ENCODE results near the gene ADAMTS8. TPM values are rescaled to one million over a fixed set of nuclear protein-coding genes. Genes with fewer than 3 reads are reported as not detected.

The ADAMTS8 gene
- total RNA-seq, 1 experiment from 2014 or later = not detected

GRCh38 chr11:130396965-130397364 is 31.4 kb downstream of the ADAMTS8 start:
- intact Hi-C loops (cut with micrococcal nuclease; ENCODE audit: unreplicated experiment) = no loop called here
- CTCF ChIA-PET = no interaction called here
- BruUV-seq (replicated peaks) = no TSS peak
- no peak for DNase-seq
- H3K36me3 Mint-ChIP-seq (ENCODE audit: insufficient read depth, unreplicated experiment) = no peaks in the 10 kb centered on the region
- H3K27ac Mint-ChIP-seq (ENCODE audit: unreplicated experiment) = no peak overlapping the region
- no peaks in the 10 kb centered on the region for H3K4me1 Mint-ChIP-seq (ENCODE audit: low read depth, unreplicated experiment)
- peaks cover 94% of the 10 kb centered on the region for H3K27me3 Mint-ChIP-seq (ENCODE audit: unreplicated experiment)
- TF ChIP-seq CTCF (IDR thresholded peaks at IDR 0.05; ENCODE audit: unreplicated experiment) = no peak
- no peak overlapping the region for H3K4me3 Mint-ChIP-seq (ENCODE audit: low read depth, unreplicated experiment)
- no peaks in the 10 kb centered on the region for H3K9me3 Mint-ChIP-seq (ENCODE audit: low read depth, unreplicated experiment)

- CTCF ChIA-PET = interaction anchor here (0.6 to 1.1 kb wide), 2 partner anchors 9 to 102 kb away, joined by 3 to 4 read pairs; no protein-coding TSS in a partner anchor
- intact Hi-C loops (cut with micrococcal nuclease; ENCODE audit: unreplicated experiment) = no loop called here
- no peak for TF ChIP-seq CTCF (IDR thresholded peaks at IDR 0.05; ENCODE audit: unreplicated experiment)
- Mint-ChIP-seq H3K27me3 (ENCODE audit: unreplicated experiment) (peaks cover 82% of the 10 kb centered on the region), H3K4me3 (ENCODE audit: low read depth, unreplicated experiment) (no peak overlapping the region), H3K9me3 (ENCODE audit: low read depth, unreplicated experiment) (no peaks in the 10 kb centered on the region), H3K27ac (ENCODE audit: unreplicated experiment) (no peak overlapping the region), H3K4me1 (ENCODE audit: low read depth, unreplicated experiment) (peaks cover 8% of the 10 kb centered on the region), H3K36me3 (ENCODE audit: insufficient read depth, unreplicated experiment) (no peaks in the 10 kb centered on the region)
- DNase-seq = no peak
- BruUV-seq (replicated peaks) = no TSS peak
Observed at GRCh38 chr11:130394615-130395014, 33.8 kb downstream of the ADAMTS8 start.

- CTCF ChIA-PET = no interaction called here
- H3K4me3 Mint-ChIP-seq (ENCODE audit: low read depth, unreplicated experiment) = no peak overlapping the region
- no peaks in the 10 kb centered on the region for H3K36me3 Mint-ChIP-seq (ENCODE audit: insufficient read depth, unreplicated experiment)
- H3K27ac Mint-ChIP-seq (ENCODE audit: unreplicated experiment) = no peak overlapping the region
- BruUV-seq (replicated peaks) = no TSS peak
- no peak for DNase-seq
- TF ChIP-seq CTCF (IDR thresholded peaks at IDR 0.05; ENCODE audit: unreplicated experiment) = no peak
- H3K9me3 Mint-ChIP-seq (ENCODE audit: low read depth, unreplicated experiment) = no peaks in the 10 kb centered on the region
- peaks cover 53% of the 10 kb centered on the region for H3K27me3 Mint-ChIP-seq (ENCODE audit: unreplicated experiment)
- intact Hi-C loops (cut with micrococcal nuclease; ENCODE audit: unreplicated experiment) = no loop called here
- H3K4me1 Mint-ChIP-seq (ENCODE audit: low read depth, unreplicated experiment) = peaks cover 10% of the 10 kb centered on the region
Observed at GRCh38 chr11:130391711-130392110, 36.7 kb downstream of the ADAMTS8 start.

- CTCF ChIA-PET = interaction anchor here (1.0 to 1.6 kb wide), 2 partner anchors 37 to 41 kb away, joined by 3 to 6 read pairs; no protein-coding TSS in a partner anchor
- no peak overlapping the region for H3K4me3 Mint-ChIP-seq (ENCODE audit: low read depth, unreplicated experiment)
- H3K9me3 Mint-ChIP-seq (ENCODE audit: low read depth, unreplicated experiment) = no peaks in the 10 kb centered on the region
- H3K27ac Mint-ChIP-seq (ENCODE audit: unreplicated experiment) = no peak overlapping the region
- peaks cover 10% of the 10 kb centered on the region for H3K4me1 Mint-ChIP-seq (ENCODE audit: low read depth, unreplicated experiment)
- no peak for TF ChIP-seq CTCF (IDR thresholded peaks at IDR 0.05; ENCODE audit: unreplicated experiment)
- peaks cover 38% of the 10 kb centered on the region for H3K27me3 Mint-ChIP-seq (ENCODE audit: unreplicated experiment)
- intact Hi-C loops (cut with micrococcal nuclease; ENCODE audit: unreplicated experiment) = no loop called here
- H3K36me3 Mint-ChIP-seq (ENCODE audit: insufficient read depth, unreplicated experiment) = no peaks in the 10 kb centered on the region
- no TSS peak for BruUV-seq (replicated peaks)
- DNase-seq = peak; percentile 25
Observed at GRCh38 chr11:130390071-130390758, 38.2 kb downstream of the ADAMTS8 start.

Measured in Calu3 (cell line).